Measurements from ENCODE around the gene PIGV. TPM values are rescaled to one million over a fixed set of nuclear protein-coding genes. Genes with fewer than 3 reads are reported as not detected.
A peak's percentile ranks its signal among the peaks of the same experiment; 100 is the strongest.
"Not testable (repeated sequence)": the region's sequence is repeated elsewhere in the genome, so short reads cannot be mapped to it uniquely, and the experiment has no call there.

The PIGV gene
- total RNA-seq, 1 donor, result 16.8 TPM

GRCh38 chr1:26799479-26800142 lies 11.9 kb downstream of the PIGV start:
- peak; percentile 82 for DNase-seq (ENCODE audit: low read depth)
- no peak overlapping the region for H3K4me3 ChIP-seq (ENCODE audit: low read depth, low read length)
- no peak for TF ChIP-seq CTCF (IDR thresholded peaks at IDR 0.05; ENCODE audit: insufficient read depth, low read depth, low read length)

- not testable (repeated sequence) for DNase-seq (ENCODE audit: low read depth); H3K4me3 ChIP-seq (ENCODE audit: low read depth, low read length)
Observed at GRCh38 chr1:26803932-26804331, 16.2 kb downstream of the PIGV start.

GRCh38 chr1:26810105-26810504 lies 22.4 kb downstream of the PIGV start:
- DNase-seq (ENCODE audit: low read depth), result peak; percentile 61
- TF ChIP-seq CTCF (IDR thresholded peaks at IDR 0.05; ENCODE audit: insufficient read depth, low read depth, low read length), result peak; percentile 79
- H3K4me3 ChIP-seq (ENCODE audit: low read depth, low read length), result not testable (repeated sequence)

- no peak overlapping the region for H3K4me3 ChIP-seq (ENCODE audit: low read depth, low read length)
- TF ChIP-seq CTCF (IDR thresholded peaks at IDR 0.05; ENCODE audit: insufficient read depth, low read depth, low read length), result no peak
- no peak for DNase-seq (ENCODE audit: low read depth)
Observed at GRCh38 chr1:26811057-26811456, 23.3 kb downstream of the PIGV start.

- H3K4me3 ChIP-seq (ENCODE audit: low read depth, low read length), result no peak overlapping the region
- no peak for TF ChIP-seq CTCF (IDR thresholded peaks at IDR 0.05; ENCODE audit: insufficient read depth, low read depth, low read length)
- no peak for DNase-seq (ENCODE audit: low read depth)
Observed at GRCh38 chr1:26811708-26812107, 24.0 kb downstream of the PIGV start.

GRCh38 chr1:26814377-26814776 lies 26.6 kb downstream of the PIGV start:
- no peak for TF ChIP-seq CTCF (IDR thresholded peaks at IDR 0.05; ENCODE audit: insufficient read depth, low read depth, low read length)
- H3K4me3 ChIP-seq (ENCODE audit: low read depth, low read length), result no peak overlapping the region

GRCh38 chr1:26814893-26815292 lies 27.1 kb downstream of the PIGV start:
- H3K4me3 ChIP-seq (ENCODE audit: low read depth, low read length), result no peak overlapping the region
- no peak for TF ChIP-seq CTCF (IDR thresholded peaks at IDR 0.05; ENCODE audit: insufficient read depth, low read depth, low read length)
- DNase-seq (ENCODE audit: low read depth), result no peak

More at GRCh38 chr1:26814377-26814776, 26.6 kb downstream of the PIGV start:
- DNase-seq (ENCODE audit: low read depth), result no peak
